ENCODE results near the gene MTRFR. TPM values are rescaled to one million over a fixed set of nuclear protein-coding genes. Genes with fewer than 3 reads are reported as not detected.

MTRFR gene
- total RNA-seq, 4 donors from 2014 or later = 0.51 to 18.9 (median 8.3) TPM

DNA sequence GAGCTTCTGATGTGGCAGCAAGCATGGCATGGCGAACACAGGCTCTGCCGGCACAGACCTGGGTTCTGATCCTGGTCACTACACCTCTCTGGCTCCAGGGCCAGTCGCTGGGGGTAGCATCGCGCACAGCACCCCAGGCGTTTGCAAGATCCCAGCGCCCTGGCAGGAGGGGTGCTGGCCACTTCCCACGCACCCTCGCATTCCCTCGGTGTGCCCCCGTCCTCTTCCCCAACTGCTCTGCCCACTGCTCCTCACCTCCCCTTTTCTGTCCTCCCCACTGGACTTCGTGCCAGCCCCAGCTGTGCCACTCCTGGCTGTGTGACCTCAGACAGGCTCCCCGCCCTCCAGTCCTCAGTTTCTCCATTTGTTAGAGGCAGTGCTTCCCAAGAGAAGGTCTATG lies 35.6 kb downstream of the MTRFR start:
- Histone ChIP-seq H3K36me3 (no peaks in the 10 kb centered on the region), H3K4me1 (peaks cover 0 to 8% of the 10 kb centered on the region in 2 donors), H3K27ac (peak overlapping the region; percentile 80 to 92), H3K27me3 (no peaks in the 10 kb centered on the region), H3K9me3 (no peaks in the 10 kb centered on the region), H3K4me3 (no peak overlapping the region)
- intact Hi-C loops (cut with DNase I; ENCODE audit: low total_unique reads) = no loop called here
- DNase-seq = no peak
- TF ChIP-seq, protein P1, sequence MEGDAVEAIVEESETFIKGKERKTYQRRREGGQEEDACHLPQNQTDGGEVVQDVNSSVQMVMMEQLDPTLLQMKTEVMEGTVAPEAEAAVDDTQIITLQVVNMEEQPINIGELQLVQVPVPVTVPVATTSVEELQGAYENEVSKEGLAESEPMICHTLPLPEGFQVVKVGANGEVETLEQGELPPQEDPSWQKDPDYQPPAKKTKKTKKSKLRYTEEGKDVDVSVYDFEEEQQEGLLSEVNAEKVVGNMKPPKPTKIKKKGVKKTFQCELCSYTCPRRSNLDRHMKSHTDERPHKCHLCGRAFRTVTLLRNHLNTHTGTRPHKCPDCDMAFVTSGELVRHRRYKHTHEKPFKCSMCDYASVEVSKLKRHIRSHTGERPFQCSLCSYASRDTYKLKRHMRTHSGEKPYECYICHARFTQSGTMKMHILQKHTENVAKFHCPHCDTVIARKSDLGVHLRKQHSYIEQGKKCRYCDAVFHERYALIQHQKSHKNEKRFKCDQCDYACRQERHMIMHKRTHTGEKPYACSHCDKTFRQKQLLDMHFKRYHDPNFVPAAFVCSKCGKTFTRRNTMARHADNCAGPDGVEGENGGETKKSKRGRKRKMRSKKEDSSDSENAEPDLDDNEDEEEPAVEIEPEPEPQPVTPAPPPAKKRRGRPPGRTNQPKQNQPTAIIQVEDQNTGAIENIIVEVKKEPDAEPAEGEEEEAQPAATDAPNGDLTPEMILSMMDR (IDR thresholded peaks at IDR 0.05) = no peak
- no peak for TF ChIP-seq POLR2A (IDR thresholded peaks at IDR 0.05)

DNA sequence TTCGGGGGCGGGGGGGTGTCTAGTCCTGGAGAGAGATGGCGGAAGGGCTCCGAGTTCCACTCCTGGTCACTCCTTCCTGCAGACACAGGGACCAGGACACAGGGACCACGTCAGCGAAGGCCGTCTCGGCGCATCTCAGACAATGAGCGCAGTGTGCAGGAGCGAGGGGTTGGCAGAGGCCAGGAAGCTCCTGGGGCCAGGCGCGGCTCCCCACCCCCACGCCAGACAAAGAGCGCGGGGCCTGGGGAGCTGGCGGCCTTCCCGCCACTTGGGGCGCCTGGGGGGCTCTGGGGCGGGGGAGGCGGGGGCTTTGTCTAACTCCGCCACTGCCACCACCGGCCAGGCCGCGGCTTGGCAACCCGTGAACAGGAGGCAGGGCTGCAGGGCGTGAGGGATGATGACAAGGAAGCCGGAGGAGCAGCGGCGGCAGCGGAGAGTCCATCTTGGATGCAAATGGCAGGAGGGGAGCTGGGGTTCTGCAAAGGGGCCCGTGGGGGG lies 36.2 kb downstream of the MTRFR start:
- Histone ChIP-seq H3K36me3 (no peaks in the 10 kb centered on the region), H3K27me3 (no peaks in the 10 kb centered on the region), H3K27ac (peak overlapping the region; percentile 80 to 92), H3K4me3 (peak overlapping the region; percentile 57 to 73), H3K4me1 (peaks cover 0 to 8% of the 10 kb centered on the region in 2 donors), H3K9me3 (no peaks in the 10 kb centered on the region)
- DNase-seq = peak; percentile 64 to 66
- intact Hi-C loops (cut with DNase I; ENCODE audit: low total_unique reads) = no loop called here
- TF ChIP-seq, protein P1 (IDR thresholded peaks at IDR 0.05) = peak in 1 of 4 experiments; percentile 12
- no peak for TF ChIP-seq POLR2A (IDR thresholded peaks at IDR 0.05)

DNA sequence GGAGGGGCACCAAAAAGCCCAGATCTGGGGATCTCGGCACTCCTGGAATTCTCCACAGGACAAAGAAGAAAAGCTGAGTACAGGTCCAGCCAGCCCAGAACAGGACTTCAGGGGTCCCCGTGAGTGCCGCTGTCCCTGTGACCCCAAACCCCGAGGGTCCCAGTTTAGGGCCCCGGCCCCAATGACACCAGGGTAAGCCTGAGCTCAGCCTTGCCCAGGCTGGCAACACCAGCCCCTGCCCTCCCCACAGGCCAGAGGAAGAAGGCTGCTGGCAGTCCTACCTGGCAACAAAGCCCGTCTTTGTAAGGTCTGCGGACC lies 36.6 kb downstream of the MTRFR start:
- intact Hi-C loops (cut with DNase I; ENCODE audit: low total_unique reads) = no loop called here
- no peaks in the 10 kb centered on the region for H3K27me3 ChIP-seq
- no peak for DNase-seq
- peak overlapping the region; percentile 57 to 73 for H3K4me3 ChIP-seq
- H3K4me1 ChIP-seq = peaks cover 0 to 8% of the 10 kb centered on the region in 2 donors
- no peaks in the 10 kb centered on the region for H3K36me3 ChIP-seq
- H3K27ac ChIP-seq = peak overlapping the region; percentile 80 to 92
- H3K9me3 ChIP-seq = no peaks in the 10 kb centered on the region
- TF ChIP-seq, protein P1 (IDR thresholded peaks at IDR 0.05) = no peak
- TF ChIP-seq POLR2A (IDR thresholded peaks at IDR 0.05) = no peak

DNA sequence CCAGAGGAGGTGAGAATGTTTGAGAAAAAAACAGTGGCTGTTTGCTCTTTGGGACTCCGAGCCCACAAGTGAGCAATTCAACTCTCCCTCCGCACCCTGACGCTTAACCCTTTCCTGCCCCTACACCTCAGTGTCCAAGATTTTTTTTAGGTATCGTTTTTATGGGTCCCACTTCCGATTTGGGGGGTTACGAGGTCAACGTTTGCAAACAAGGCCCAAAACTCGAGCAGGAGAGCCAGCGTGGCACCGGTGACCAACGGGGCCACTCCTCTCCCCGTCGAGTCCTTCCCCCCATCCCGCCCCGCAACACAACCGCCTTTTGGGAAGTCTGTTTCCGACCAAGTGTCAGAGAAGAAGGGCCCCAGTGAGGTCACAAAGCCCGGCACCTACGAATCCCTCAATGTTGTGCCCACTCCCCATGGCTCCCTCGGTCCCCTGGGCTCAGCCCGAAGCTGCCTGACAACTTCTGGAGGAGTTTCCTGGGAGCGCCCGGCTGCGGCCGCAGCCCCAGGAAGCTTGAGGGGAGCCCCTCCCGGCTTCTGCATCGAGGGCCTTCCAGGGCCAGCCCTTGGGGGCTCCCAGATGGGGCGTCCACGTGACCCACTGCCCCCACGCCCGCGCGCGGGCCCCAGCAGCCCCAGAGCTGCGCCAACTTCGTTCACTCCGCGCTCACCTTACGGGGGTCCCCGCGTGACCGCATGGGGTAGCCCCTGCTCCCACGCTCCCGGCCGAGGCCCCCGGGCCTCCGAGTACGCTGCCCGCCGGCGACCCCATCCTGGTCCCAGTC lies 37.2 kb downstream of the MTRFR start:
- Histone ChIP-seq H3K4me1 (peaks cover 0 to 8% of the 10 kb centered on the region in 2 donors), H3K4me3 (peak overlapping the region; percentile 57 to 73), H3K27ac (peak overlapping the region; percentile 80 to 92), H3K9me3 (no peaks in the 10 kb centered on the region), H3K36me3 (no peaks in the 10 kb centered on the region), H3K27me3 (no peaks in the 10 kb centered on the region)
- intact Hi-C loops (cut with DNase I; ENCODE audit: low total_unique reads) = no loop called here
- TF ChIP-seq, protein P1 (IDR thresholded peaks at IDR 0.05) = no peak
- TF ChIP-seq POLR2A (IDR thresholded peaks at IDR 0.05) = no peak
- peak in 1 of 2 donors; percentile 38 for DNase-seq

DNA sequence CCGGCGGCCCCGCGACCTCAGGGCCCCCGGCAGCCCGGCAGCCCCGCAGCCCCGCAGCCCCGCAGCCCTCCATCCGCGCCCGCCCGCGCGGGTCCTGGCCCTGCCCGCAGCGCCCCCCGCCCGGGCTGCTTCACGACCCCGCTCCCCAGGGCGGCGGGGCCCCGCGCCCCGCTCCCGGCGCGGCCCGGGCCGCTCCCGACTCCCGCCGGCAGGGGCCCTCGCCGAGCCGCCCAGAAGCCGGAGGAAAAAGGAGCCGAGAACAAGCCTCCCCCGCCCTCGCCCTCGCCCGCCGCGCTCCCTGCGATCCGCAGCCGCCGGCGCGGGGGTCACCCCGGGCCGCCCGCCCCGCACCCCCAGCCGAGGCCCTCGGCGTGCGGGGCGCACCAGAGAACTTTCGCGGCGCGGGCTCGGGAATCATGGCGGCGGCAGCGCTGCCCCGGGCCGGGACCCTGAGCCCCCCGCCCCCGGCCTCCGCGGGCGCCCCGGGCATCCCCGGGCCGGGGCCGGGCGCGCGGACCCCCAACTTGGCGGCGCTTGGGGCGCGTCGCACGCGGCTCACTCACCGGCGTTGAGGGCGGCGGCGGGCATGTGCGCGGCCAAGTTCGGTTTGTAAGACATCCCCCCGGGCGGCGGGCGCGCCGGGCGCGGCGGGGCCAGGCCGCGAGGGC lies 37.9 kb downstream of the MTRFR start:
- DNase-seq = peak; percentile 71 to 73
- intact Hi-C loops (cut with DNase I; ENCODE audit: low total_unique reads) = no loop called here

More for the DNA sequence above, 37.9 kb downstream of the MTRFR start:
- Histone ChIP-seq H3K27ac (peak overlapping the region; percentile 80 to 92), H3K4me1 (peaks cover 0 to 8% of the 10 kb centered on the region in 2 donors), H3K9me3 (no peaks in the 10 kb centered on the region), H3K36me3 (no peaks in the 10 kb centered on the region), H3K27me3 (no peaks in the 10 kb centered on the region), H3K4me3 (peak overlapping the region; percentile 57 to 73)
- TF ChIP-seq, protein P1 (IDR thresholded peaks at IDR 0.05) = peak in 3 of 4 experiments; percentile 78 to 89 (median 83)
- TF ChIP-seq POLR2A (IDR thresholded peaks at IDR 0.05) = no peak

All from uterus (tissue), 4 donors.